Measurements from ENCODE around the gene KDM4B.

GRCh38 chr19:4957981-4958380 lies 10.9 kb upstream of the KDM4B start:
- TF ChIP-seq CTCF (IDR thresholded peaks at IDR 0.05) (no peak), EZH2 (IDR thresholded peaks at IDR 0.05; ENCODE audit: borderline replicate concordance, insufficient read depth, low read depth, low read length, poor library complexity, severe bottlenecking) (no peak)

Measured in B cell (primary cell).